Effector memory CD8-positive, alpha-beta T cell (primary cell): ENCODE data around the gene LYG1.
"Not testable (repeated sequence)": the region's sequence is repeated elsewhere in the genome, so short reads cannot be mapped to it uniquely, and the experiment has no call there.

Source experiments
- ATAC-seq: fragments of 150-1000 bp; cut with Tn5 transposase; replicated peaks from 2 replicates; pipeline ENCODE4 v1.10.0; 2021; ENCODE audit warnings: mild to moderate bottlenecking, moderate library complexity
- DNase-seq, 3 experiments: peaks; one replicate each; pipeline ENCODE4 v3.0.0; 2021
- H3K27ac Mint-ChIP-seq, 2 donors: one replicate each; pipeline ENCODE4 v1.8.0; 2022; ENCODE audit warnings: mild to moderate bottlenecking in 2 of 2, mixed read lengths in 2 of 2, moderate library complexity in 2 of 2
- H3K27me3 Mint-ChIP-seq, 2 donors: one replicate each; pipeline ENCODE4 v1.8.0; 2022; ENCODE audit warnings: mixed read lengths in 2 of 2
- H3K36me3 Mint-ChIP-seq: one replicate; pipeline ENCODE4 v1.8.0; 2022; ENCODE audit warnings: mild to moderate bottlenecking, moderate library complexity, mixed read lengths; ENCODE audit not compliant: insufficient read depth
- H3K4me1 Mint-ChIP-seq, 2 donors: one replicate each; pipeline ENCODE4 v1.8.0; 2022; ENCODE audit warnings: low read depth in 2 of 2, mixed read lengths in 2 of 2
- H3K4me3 Mint-ChIP-seq, 2 donors: one replicate each; pipeline ENCODE4 v1.8.0; 2022; ENCODE audit warnings: mild to moderate bottlenecking in 2 of 2, mixed read lengths in 2 of 2, moderate library complexity in 2 of 2
- H3K9me3 Mint-ChIP-seq, 2 donors: one replicate each; pipeline ENCODE4 v1.8.0; 2022; ENCODE audit warnings: mixed read lengths in 2 of 2

The LYG1 gene

GRCh38 chr2:99317161-99317872 is 16.3 kb upstream of the LYG1 start:
- Mint-ChIP-seq H3K9me3 (peaks cover 0 to 3% of the 10 kb centered on the region in 2 donors), H3K27me3 (no peaks in the 10 kb centered on the region), H3K36me3 (peaks cover 41% of the 10 kb centered on the region), H3K4me3 (no peak overlapping the region), H3K4me1 (no peaks in the 10 kb centered on the region), H3K27ac (no peak overlapping the region)
- no peak for DNase-seq
- ATAC-seq, result no peak

DNA sequence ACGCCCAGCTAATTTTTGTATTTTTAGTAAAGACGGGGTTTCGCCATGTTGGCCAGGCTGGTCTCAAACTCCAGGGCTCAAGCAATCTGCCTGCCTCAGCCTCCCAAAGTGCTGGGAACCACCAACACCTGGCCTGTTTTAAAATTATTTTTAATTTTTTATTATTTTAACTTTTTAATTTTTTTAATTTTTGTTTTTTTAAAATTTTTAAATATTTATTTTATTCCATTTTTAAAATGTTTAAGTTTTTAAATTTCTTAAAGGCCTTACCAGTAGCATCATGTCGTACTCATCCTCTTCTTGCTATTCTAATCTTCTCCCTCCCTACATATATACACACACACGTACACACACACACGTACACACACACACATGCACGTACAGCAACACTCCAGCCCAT is 1.4 kb downstream of the LYG1 start:
- DNase-seq (no peak), ATAC-seq (no peak)
- Mint-ChIP-seq H3K9me3 (no peaks in the 10 kb centered on the region), H3K4me1 (no peaks in the 10 kb centered on the region), H3K27me3 (no peaks in the 10 kb centered on the region), H3K36me3 (peaks cover 7% of the 10 kb centered on the region), H3K4me3 (no peak overlapping the region), H3K27ac (no peak overlapping the region)

DNA sequence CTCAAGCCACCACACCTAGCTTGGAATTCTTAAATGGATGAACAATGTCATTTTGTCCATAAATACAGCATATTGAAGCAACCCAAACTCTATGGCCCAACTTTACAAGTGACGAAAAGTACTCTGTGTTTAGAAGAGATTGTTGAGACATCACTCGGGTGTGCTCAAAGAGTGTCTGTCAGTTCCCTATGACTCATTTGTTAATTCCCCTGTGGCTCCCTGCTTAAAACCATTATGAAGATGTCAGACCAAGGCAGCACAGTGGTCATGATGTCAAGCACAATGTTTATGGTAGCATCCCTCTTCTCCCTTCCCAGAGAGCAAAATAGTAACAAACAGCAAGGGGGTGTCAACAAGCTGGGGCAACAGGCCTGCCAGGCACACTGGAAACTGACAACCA is 3.0 kb downstream of the LYG1 start:
- no peaks in the 10 kb centered on the region for H3K9me3 Mint-ChIP-seq
- no peak overlapping the region for H3K27ac Mint-ChIP-seq
- H3K4me3 Mint-ChIP-seq, result no peak overlapping the region
- no peaks in the 10 kb centered on the region for H3K4me1 Mint-ChIP-seq
- DNase-seq, result no peak
- H3K36me3 Mint-ChIP-seq, result peaks cover 7% of the 10 kb centered on the region
- ATAC-seq, result no peak
- H3K27me3 Mint-ChIP-seq, result no peaks in the 10 kb centered on the region

DNA sequence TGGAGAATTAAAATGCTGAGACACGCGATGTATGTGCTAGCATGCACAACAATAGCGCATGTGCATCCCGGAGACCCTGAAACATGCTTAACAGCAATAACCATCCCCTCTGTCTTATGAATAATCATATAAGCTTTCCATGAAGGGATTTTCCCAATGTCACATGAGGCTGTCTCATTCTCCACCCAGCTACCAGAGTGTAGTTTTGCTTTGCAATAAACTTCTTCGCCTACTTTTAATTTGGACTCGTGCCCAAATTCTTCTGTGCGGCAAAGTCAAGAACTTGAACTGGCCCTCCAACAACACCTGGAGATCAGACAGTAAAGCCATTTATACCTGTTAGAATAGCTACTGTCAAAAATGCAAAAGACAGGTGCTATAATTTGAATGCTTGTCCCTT is 15.5 kb downstream of the LYG1 start:
- H3K9me3 Mint-ChIP-seq, result no peaks in the 10 kb centered on the region
- H3K27ac Mint-ChIP-seq, result no peak overlapping the region
- H3K36me3 Mint-ChIP-seq, result peaks cover 5% of the 10 kb centered on the region
- no peak overlapping the region for H3K4me3 Mint-ChIP-seq
- no peaks in the 10 kb centered on the region for H3K27me3 Mint-ChIP-seq
- ATAC-seq, result no peak
- no peaks in the 10 kb centered on the region for H3K4me1 Mint-ChIP-seq
- no peak for DNase-seq

- ATAC-seq (no peak), DNase-seq (no peak)
- Mint-ChIP-seq H3K4me3 (no peak overlapping the region), H3K4me1 (no peaks in the 10 kb centered on the region), H3K27me3 (no peaks in the 10 kb centered on the region), H3K9me3 (peaks cover 0 to 8% of the 10 kb centered on the region in 2 donors), H3K27ac (no peak overlapping the region), H3K36me3 (peaks cover 5% of the 10 kb centered on the region)
Observed at GRCh38 chr2:99279969-99280695, 20.9 kb downstream of the LYG1 start.

DNA sequence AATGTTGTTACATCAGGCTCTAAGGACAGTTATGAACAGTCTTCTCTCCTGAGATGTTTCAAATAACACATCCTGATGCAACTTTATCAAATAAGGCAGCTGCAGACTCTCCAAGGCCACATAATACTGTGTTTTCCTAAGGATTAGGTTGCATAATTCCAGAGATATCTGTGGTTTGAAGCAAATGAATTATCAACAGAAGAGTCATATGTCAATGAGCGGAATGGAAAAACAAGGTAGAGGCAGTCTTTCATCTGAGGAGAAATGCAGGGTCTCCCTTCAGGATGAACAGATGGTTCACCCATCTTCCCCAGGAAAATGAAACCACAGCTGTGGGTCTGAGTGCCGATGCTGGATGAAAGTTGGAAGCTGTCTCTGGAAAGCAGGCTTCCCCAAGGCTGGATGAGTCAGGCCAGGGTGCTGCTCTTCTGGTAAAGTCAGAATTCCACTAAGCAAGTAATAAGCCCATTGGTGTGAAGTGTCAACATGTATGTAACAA is 22.2 kb downstream of the LYG1 start:
- ATAC-seq (no peak), DNase-seq (no peak)
- Mint-ChIP-seq H3K27me3 (no peaks in the 10 kb centered on the region), H3K4me3 (no peak overlapping the region), H3K9me3 (peaks cover 0 to 8% of the 10 kb centered on the region in 2 donors), H3K36me3 (peaks cover 5% of the 10 kb centered on the region), H3K27ac (no peak overlapping the region), H3K4me1 (no peaks in the 10 kb centered on the region)

DNA sequence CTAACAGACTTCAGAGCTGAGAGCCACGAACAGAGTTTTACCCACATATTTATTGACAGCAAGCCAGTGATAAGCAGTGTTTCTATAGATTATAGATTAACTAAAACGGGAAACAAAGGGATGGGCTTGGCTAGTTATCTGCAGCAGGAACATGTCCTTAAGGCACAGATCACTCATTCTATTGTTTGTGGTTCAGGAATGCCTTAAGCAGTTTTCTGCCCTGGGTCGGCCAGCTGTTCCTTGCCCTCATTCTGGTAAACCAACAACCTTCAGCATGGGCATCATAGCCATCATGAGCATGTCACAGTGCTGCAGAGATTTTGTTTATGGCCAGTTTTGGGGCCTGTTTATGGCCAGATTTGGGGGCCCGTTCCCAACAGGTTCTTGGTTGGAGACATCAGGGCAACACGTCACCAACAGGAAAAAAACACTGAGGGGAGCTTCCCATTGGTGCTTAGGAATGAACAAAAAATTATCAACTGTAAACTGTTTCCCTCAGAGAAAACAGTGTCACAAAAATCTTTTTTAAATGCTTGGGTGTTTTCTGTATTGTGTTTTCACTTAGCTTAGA is 22.7 kb downstream of the LYG1 start:
- not testable (repeated sequence) for H3K4me1 Mint-ChIP-seq, ATAC-seq, H3K4me3 Mint-ChIP-seq, H3K36me3 Mint-ChIP-seq, H3K9me3 Mint-ChIP-seq, H3K27ac Mint-ChIP-seq, H3K27me3 Mint-ChIP-seq, DNase-seq

- Mint-ChIP-seq H3K36me3 (no peaks in the 10 kb centered on the region), H3K4me3 (no peak overlapping the region), H3K4me1 (no peaks in the 10 kb centered on the region), H3K9me3 (peaks cover 0 to 8% of the 10 kb centered on the region in 2 donors), H3K27me3 (no peaks in the 10 kb centered on the region), H3K27ac (no peak overlapping the region)
- ATAC-seq, result no peak
- DNase-seq, result no peak
Observed at GRCh38 chr2:99275882-99276281, 25.1 kb downstream of the LYG1 start.

DNA sequence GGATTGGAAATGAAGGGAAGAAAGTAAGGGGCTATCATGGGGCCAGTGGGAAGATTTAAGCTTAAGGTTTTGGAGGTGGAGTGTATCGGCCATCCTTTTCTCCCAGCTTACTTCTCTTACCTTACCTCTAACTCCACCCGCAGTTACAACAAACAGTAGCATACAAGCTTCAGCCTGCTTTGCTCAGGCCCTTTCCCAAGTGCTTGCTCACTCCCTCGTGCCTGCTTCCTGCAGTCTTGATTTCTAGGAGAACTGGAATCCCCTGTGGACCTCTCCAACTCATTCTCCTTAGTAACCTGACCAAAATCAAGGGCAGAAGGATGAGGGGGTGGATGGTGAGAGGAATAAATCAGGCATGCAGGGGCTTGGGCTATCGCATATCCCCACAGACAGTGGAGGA is 39.8 kb downstream of the LYG1 start:
- Mint-ChIP-seq H3K9me3 (no peaks in the 10 kb centered on the region), H3K27me3 (no peaks in the 10 kb centered on the region), H3K4me3 (no peak overlapping the region), H3K36me3 (no peaks in the 10 kb centered on the region), H3K4me1 (no peaks in the 10 kb centered on the region), H3K27ac (no peak overlapping the region)
- DNase-seq (no peak), ATAC-seq (no peak)

DNA sequence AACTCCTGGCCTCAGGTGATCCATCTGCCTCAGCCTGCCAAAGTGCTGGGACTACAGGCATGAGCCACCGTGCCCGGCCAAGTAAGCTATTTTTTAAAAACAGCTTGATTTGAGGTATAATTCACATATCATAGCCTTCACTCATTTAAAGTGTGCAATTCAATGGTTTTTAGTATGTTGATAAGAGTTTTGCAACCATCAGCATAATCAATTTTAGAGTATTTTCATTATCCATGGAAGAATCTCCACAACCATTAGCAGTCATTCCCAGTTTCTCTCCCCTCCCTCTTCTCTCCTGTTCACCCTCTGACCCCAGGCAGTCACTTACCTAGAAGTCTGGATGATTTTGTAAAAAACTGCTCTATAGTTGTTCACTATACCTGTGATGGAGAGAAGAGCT is 40.8 kb downstream of the LYG1 start:
- no peaks in the 10 kb centered on the region for H3K36me3 Mint-ChIP-seq
- ATAC-seq, result no peak

DNA sequence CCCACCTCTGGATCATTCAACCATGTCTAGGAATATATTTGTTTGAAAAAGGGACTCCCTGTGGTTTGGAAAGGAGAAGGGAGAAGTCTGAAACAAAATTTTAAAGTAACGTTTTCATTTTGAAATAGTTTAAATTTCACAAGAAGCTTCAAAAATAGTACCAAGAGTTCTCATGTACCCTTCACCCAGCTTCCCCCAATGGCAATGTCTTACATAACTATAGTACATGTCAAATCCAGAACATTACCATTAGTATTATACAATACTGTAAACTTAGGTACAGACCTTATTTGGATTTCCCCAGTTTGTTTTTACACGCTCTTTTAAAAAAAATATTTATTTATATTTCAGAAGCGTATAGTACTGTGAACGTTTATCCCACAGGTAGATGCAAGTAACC is 41.5 kb downstream of the LYG1 start:
- ATAC-seq (no peak), DNase-seq (no peak)
- no peak overlapping the region for H3K27ac Mint-ChIP-seq
- H3K36me3 Mint-ChIP-seq, result no peaks in the 10 kb centered on the region
- H3K4me1 Mint-ChIP-seq, result no peaks in the 10 kb centered on the region
- H3K9me3 Mint-ChIP-seq, result no peaks in the 10 kb centered on the region
- no peaks in the 10 kb centered on the region for H3K27me3 Mint-ChIP-seq
- H3K4me3 Mint-ChIP-seq, result no peak overlapping the region

More for the DNA sequence above, 40.8 kb downstream of the LYG1 start:
- Mint-ChIP-seq H3K4me1 (no peaks in the 10 kb centered on the region), H3K27me3 (no peaks in the 10 kb centered on the region), H3K9me3 (no peaks in the 10 kb centered on the region), H3K27ac (no peak overlapping the region), H3K4me3 (no peak overlapping the region)
- no peak for DNase-seq

- DNase-seq (no peak), ATAC-seq (no peak)
- Mint-ChIP-seq H3K27me3 (no peaks in the 10 kb centered on the region), H3K9me3 (no peaks in the 10 kb centered on the region), H3K36me3 (no peaks in the 10 kb centered on the region), H3K4me3 (no peak overlapping the region), H3K27ac (no peak overlapping the region), H3K4me1 (no peaks in the 10 kb centered on the region)
Observed at GRCh38 chr2:99256677-99257076, 44.3 kb downstream of the LYG1 start.

- Mint-ChIP-seq H3K9me3 (no peaks in the 10 kb centered on the region), H3K27ac (no peak within 1 kb of the TSS), H3K27me3 (no peaks in the 10 kb centered on the region), H3K36me3 (no peaks in the 10 kb centered on the region), H3K4me3 (no peak within 1 kb of the TSS), H3K4me1 (no peaks in the 10 kb centered on the region)
- DNase-seq (no peak), ATAC-seq (no peak)
Observed at GRCh38 chr2:99255491-99256318, 45.3 kb downstream of the LYG1 start, which contains the start of gene LYG2. Gene LYG2 (minus strand): TSS chr2:99255666. CDS start chr2:99254260, 1,406 bp downstream.
